GM12872 (cell line): ENCODE measurements around the gene GFAP.

Experiments
- TF ChIP-seq, protein P1 (sequence below): IDR thresholded peaks from 3 replicates; pipeline ENCODE4 v1.5.1; 2011; ENCODE audit warnings: low read depth, mild to moderate bottlenecking, low read length, moderate library complexity; ENCODE audit not compliant: insufficient read depth

Gene GFAP

DNA sequence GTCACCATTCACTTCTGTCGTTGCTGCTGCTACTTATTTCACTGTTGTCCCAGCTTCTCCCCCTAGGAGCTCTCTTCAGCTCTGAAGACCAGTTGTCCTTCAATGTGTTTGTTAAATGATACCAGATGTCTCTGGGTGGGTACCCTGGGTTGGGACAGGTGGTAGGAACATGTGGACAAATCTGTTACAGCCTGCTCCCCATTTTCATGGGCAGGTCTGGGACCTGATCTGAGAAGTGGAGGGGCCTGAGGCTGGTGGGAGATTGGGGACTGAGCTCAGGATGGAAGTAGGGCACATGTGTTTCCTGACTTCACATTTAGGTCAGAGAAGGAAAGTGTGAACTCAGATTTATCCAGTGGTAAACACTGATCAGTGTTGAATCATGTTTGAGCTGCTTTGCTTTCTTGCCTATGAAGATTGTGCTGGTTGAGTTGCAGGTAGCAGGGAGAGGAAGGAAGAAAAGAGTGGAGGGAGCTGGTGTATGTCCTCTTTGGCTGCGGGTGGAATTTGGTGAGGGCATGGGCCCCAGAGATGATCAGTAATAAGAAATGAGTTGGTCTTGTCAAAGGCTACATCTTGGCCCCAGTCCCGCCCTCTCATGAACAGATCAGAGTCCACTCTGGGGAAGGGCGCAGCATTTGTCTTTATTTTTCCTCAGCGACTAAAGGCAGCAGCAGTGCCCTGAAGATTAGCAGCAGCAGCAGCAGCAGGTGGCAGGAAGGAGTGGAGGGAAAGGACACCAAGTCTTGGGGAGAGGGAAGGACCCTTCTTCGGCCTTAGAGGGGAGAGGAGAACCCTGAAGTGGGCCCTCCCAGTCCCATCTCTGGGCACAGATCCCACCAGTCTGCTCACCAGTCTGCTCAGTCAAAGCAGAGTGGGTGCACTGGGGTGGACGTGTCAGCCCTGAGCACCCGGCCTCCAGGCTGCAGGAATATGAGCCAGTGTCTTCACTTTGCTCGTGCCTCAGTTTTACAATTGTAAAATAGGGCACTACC is 10.0 kb downstream of the GFAP start:
- TF ChIP-seq, protein P1, sequence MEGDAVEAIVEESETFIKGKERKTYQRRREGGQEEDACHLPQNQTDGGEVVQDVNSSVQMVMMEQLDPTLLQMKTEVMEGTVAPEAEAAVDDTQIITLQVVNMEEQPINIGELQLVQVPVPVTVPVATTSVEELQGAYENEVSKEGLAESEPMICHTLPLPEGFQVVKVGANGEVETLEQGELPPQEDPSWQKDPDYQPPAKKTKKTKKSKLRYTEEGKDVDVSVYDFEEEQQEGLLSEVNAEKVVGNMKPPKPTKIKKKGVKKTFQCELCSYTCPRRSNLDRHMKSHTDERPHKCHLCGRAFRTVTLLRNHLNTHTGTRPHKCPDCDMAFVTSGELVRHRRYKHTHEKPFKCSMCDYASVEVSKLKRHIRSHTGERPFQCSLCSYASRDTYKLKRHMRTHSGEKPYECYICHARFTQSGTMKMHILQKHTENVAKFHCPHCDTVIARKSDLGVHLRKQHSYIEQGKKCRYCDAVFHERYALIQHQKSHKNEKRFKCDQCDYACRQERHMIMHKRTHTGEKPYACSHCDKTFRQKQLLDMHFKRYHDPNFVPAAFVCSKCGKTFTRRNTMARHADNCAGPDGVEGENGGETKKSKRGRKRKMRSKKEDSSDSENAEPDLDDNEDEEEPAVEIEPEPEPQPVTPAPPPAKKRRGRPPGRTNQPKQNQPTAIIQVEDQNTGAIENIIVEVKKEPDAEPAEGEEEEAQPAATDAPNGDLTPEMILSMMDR: no peak

DNA sequence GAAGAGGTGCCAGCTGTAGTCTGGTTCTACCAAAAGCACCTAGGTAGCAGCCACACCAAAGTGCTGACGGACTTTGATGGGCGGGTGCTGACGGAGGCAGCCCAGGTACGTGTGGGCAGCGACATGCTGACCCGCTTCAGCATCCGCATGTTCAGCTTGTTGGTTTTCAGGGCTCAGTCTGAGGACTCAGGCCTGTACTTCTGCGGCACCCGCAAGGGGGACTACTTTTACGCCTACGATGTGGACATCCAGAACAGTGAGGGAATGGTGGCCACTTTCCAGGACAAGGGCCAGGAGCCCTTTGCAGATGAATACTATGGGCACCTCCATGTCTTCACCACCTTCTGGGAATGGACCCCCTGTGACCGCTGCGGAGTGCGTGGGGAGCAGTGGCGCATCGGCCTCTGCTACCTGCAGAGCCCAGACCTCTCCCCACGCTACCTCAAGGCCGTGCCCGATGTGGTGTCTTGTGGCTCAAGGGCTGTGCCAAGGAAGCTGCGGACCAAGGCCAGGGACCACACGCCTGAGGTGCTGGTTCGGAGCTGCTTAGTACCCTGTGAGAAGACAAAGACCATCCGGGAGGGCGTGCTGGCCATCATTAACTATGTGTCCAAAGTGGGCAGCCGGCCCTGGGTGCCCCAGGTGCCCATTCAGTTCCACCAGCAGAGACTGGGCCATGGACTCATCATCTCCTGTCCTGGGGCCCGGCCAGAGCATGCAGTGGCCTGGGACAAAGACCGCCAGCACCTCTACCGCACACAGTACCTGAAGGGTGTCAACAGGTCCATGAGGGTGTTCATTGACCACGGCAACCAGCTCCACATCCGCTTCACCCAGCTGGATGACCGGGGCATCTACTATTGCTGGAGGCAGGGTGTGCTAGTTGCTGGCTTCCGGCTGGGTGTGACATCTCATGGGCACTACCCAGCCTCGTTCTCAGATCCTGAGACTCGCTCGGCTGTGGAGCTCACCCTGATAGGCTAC is 11.0 kb downstream of the GFAP start:
- TF ChIP-seq, protein P1: no peak

DNA sequence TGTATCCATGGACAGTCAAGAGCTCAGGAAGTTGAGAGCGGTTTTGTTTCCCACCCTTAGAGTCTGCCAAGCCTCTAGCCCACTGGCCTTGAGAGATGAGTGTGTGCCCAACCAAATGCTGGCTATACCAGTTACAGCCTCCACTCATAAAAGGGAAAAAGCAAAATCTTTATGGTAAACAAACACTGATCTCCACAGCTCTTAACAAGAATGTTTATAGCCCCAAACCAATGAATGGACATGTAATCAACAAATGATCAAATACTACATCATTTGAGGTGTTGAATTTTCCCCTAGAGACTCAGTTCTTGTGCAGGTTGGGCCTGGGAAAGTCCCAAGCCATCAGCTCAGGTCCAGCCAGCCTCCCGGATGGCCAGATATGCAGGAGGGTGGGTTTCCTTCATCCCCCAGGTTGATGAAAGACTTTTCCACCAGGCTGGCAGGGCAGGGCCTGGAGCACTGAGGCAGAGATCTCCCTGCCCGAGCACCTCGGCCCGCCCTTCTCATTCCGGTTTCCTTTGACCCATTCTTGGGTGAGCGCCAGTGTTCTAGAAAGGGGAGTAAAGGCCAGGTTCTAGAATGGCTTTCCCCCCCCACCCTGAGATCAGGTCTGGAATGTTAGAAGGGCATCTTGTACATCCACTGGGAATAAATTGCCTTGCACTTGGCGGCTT is 12.2 kb downstream of the GFAP start:
- TF ChIP-seq, protein P1: no peak

DNA sequence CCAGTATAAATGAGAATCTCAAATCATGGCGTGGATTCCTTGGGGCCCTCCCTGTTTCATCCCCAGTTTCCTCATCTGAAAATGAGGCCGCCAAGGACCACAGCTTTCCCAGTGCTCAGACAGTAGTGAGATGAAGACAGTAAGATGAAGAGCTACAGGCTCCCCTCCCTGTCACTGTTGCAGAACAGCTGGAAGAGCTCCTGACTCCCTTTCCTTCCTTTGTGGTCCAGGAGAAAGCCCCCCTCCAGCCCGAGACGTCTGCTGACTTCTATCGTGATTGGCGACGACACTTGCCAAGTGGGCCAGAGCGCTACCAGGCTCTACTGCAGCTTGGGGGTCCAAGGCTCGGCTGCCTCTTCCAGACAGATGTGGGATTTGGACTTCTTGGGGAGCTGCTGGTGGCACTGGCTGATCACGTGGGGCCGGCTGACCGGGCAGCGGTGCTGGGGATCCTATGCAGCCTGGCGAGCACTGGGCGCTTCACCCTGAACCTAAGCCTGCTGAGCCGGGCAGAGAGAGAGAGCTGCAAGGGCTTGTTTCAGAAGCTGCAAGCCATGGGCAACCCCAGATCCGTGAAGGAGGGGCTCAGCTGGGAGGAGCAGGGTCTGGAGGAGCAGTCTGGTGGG is 13.1 kb downstream of the GFAP start:
- TF ChIP-seq, protein P1: no peak

DNA sequence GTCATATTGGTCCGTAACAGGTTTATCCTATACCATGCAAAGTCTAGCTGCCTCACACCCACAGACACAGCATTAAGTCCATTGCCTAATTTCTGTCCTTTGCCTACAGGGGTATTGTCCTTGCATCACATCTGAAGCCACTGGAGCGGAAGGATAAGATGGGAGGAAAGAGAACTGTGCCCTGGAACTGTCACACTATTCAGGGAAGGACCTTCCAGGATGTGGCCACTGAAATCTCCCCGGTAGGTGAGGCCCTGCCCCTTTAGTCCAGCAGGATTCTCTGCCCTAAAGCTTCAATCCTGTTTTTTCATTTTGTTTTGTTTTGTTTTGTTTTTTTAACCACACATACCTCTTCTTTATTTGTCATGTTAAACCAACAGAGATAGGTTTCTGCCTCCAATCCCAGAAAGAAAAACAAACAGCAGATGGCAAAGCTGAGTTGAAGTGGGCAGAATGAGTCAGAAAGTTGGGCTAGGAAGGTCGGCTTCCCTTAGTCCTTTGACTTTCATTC is 13.8 kb downstream of the GFAP start:
- TF ChIP-seq, protein P1: no peak

DNA sequence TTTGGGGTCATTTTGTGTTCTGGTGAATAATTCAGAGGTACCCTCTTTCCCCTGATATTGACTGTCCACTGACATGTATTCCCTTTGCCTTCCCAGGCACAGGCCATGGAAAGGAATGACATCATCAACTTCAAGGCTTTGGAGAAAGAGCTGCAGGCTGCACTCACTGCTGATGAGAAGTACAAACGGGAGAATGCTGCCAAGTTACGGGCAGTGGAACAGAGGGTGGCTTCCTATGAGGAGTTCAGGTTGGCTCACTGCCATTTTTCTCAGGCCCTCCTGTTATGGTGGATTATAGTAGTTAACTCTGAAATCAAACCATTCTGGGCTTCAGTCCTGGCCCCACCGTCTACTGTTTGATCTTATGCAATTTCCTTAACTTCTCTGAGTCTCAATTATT is 14.4 kb downstream of the GFAP start:
- TF ChIP-seq, protein P1: no peak
